ENCODE results near the gene GSTA5. TPM values are rescaled to one million over a fixed set of nuclear protein-coding genes. Genes with fewer than 3 reads are reported as not detected.
"Not testable (repeated sequence)": the region's sequence is repeated elsewhere in the genome, so short reads cannot be mapped to it uniquely, and the experiment has no call there.

Gene GSTA5
- polyA plus RNA-seq, 12 donors: not detected

- no peak for DNase-seq
Observed at GRCh38 chr6:52788478-52788877, 52.1 kb downstream of the GSTA5 start.

GRCh38 chr6:52787917-52788316, 52.7 kb downstream of the GSTA5 start:
- no peak for DNase-seq

GRCh38 chr6:52786249-52786956, 54.2 kb downstream of the GSTA5 start:
- no peak for DNase-seq

GRCh38 chr6:52782696-52783274, 57.8 kb downstream of the GSTA5 start:
- not testable (repeated sequence) for DNase-seq

DNA sequence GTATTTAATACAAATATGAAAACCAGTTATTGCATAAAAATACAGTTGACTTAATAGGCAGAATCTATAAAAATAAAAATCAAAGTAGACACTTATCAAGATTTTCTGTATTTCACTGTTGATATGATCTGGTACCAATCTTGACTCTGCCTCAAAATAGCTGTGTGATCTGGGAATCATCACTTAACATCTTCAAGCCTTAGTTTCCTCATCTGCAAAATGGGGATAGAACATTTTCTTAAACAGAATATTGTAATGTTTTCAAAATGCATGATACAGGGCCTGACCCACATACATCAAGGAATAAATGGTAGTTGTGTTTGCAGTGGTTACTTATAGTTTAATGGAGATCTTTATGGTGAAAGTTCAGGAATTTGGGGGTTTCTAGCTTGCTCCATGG, 58.4 kb downstream of the GSTA5 start:
- not testable (repeated sequence) for DNase-seq

Other genes starting within 250 kb of the GSTA5 start
- 10 to 100 TPM in 11 of 12 donors, not detected in 1; 11.4 to 32.2 (median 18.8) TPM for gene TMEM14A, start 169.7 kb downstream of the GSTA5 start, polyA plus RNA-seq (ENCODE audit: insufficient read length in 12 of 12)
- 10 to 100 TPM in 1 of 12 donors, under 1 TPM in 2, not detected in 9; 0.17 to 18.9 (median 0.23) TPM for gene GSTA2, start 77.3 kb downstream of the GSTA5 start, polyA plus RNA-seq (ENCODE audit: insufficient read length in 12 of 12)
- 10 to 100 TPM in 1 of 12 donors, 1 to 10 TPM in 2, under 1 TPM in 2, not detected in 7; 0.28 to 75.7 (median 1.2) TPM for gene GSTA1, start 37.0 kb downstream of the GSTA5 start, polyA plus RNA-seq (ENCODE audit: insufficient read length in 12 of 12)
- gene GSTA3, start 68.9 kb upstream of the GSTA5 start, polyA plus RNA-seq (ENCODE audit: insufficient read length in 12 of 12): under 1 TPM in 1 of 12 donors, not detected in 11; 0.16 TPM
- 10 to 100 TPM in 11 of 12 donors, not detected in 1; 39.5 to 82.6 (median 63.1) TPM for gene GSTA4, start 154.5 kb upstream of the GSTA5 start, polyA plus RNA-seq (ENCODE audit: insufficient read length in 12 of 12)
- gene CILK1, start 221.0 kb upstream of the GSTA5 start, polyA plus RNA-seq (ENCODE audit: insufficient read length in 12 of 12): 10 to 100 TPM in 11 of 12 donors, not detected in 1; 11.7 to 20.0 (median 15.5) TPM
- gene FBXO9, start 224.6 kb upstream of the GSTA5 start, polyA plus RNA-seq (ENCODE audit: insufficient read length in 12 of 12): 10 to 100 TPM in 11 of 12 donors, not detected in 1; 62.0 to 95.7 (median 74.5) TPM